ENCODE data around the gene WDFY1.

Gene WDFY1, protein sequence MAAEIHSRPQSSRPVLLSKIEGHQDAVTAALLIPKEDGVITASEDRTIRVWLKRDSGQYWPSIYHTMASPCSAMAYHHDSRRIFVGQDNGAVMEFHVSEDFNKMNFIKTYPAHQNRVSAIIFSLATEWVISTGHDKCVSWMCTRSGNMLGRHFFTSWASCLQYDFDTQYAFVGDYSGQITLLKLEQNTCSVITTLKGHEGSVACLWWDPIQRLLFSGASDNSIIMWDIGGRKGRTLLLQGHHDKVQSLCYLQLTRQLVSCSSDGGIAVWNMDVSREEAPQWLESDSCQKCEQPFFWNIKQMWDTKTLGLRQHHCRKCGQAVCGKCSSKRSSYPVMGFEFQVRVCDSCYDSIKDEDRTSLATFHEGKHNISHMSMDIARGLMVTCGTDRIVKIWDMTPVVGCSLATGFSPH

DNA sequence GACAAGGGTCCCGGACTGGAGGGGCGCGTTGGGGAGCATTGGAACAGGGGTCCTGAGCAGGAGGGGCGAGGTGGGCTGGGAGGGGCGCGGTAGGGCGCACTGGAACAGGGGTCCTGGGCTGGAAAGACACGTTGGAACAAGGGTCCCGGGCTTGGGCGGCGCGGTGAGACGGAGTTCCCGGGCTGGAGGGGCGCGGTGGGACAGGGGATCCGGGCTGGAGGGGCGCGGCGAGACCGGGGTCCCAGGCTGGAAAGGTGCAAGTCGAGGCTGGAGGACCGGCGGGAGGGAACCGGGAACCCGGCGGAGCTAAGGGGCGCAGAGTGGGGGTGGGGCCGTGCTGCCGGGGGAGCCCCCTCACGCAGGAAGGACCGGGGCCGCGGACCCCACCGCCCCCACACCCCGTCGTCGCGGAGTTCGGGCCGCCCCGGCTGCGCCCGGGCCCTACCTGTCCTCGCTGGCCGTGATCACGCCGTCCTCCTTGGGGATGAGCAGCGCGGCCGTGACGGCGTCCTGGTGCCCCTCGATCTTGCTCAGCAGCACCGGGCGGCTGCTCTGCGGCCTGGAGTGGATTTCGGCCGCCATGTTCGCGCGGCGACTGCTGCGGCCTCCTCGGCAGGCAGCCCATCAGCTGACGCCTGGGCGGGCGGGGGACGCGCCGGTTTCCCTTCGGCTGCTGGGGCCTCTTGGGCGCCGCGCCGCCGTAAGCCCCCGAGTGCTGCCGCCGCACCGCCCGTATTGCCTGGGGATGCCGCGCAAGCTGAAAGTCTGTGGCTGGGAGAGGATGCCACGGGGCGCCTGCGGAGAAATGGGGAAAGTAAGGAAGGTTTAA lies at the start of gene WDFY1:
WDFY1 (minus strand) TSS at position 633 of the 829 bp plus-strand sequence; CDS start at position 582, 51 bp downstream.
- peak; percentile 57 to 71 for DNase-seq (ENCODE audit: low read depth in 1 of 2, low spot score in 1 of 2)

DNA sequence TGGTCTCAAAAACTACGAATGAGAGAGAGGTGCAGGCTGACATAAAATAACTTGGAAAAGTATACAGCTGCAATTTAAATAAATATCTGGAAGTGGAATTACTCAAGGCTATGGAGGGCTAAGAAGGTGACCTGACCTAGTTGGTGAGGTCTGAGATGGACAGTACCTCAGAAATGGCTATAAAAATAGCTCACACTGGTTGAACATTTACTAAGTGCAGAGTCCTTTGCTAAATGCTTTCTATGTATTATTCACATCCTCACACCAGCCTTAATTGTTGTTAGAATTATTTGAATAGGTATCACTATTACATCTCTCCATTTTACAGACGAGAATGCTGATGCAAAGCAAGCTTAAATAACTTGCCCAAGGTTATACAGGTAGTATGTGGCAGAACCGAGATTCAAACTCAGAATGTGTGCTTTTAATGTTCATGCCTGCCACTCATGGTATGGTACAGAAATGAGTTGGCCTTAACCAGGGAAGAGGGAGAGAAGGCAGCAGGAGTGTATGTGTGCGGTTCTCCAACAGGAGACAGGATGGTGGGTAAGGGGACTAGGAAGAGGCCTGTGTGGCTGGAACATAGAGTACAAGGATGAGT lies 49.5 kb upstream of the WDFY1 start:
- DNase-seq (ENCODE audit: low read depth in 1 of 2, low spot score in 1 of 2): no peak

GRCh38 chr2:223993634-223994232 lies 48.6 kb upstream of the WDFY1 start:
- peak in 1 of 2 donors; percentile 26 for DNase-seq (ENCODE audit: low read depth in 1 of 2, low spot score in 1 of 2)

DNA sequence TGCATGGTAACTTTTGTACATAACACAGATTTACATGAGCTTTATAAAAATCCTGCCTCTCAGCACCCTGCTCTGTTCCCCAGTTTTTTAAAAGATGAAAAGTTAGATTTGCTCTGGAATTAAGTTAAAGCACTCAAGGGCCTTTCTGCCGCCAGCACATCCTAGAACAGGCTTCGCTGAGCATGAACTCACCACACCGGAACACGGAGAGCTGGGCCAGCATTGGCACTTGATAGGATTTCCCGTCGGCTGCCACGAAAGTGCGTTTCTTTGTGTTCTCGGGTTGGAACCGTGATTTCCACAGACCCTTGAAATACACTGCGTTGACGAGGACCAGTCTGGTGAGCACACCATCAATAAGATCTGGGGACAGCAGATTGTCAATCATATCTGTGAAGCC lies 46.5 kb upstream of the WDFY1 start:
- DNase-seq (ENCODE audit: low read depth in 1 of 2, low spot score in 1 of 2): no peak

DNA sequence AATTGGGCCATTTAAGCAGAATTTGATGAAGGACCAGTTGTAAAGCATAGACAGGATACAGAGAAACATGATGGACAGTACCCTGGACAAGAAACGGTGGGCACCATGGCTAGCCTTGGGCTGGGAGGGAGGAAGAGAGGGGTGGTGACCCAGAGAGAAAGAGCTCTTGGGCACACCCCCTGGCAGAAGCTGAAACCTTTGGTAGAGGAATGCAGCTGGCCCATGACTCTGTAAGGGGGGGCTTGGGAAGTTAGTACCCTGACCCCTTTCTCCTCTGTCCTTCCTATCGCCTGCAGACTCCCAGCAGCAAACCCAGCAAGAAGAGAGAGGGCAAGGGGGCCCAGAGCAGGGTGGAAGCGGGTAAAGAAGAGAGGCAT lies 44.7 kb upstream of the WDFY1 start:
- DNase-seq (ENCODE audit: low read depth in 1 of 2, low spot score in 1 of 2): no peak

GRCh38 chr2:223989206-223989855 lies 44.2 kb upstream of the WDFY1 start:
- no peak for DNase-seq (ENCODE audit: low read depth in 1 of 2, low spot score in 1 of 2)

DNA sequence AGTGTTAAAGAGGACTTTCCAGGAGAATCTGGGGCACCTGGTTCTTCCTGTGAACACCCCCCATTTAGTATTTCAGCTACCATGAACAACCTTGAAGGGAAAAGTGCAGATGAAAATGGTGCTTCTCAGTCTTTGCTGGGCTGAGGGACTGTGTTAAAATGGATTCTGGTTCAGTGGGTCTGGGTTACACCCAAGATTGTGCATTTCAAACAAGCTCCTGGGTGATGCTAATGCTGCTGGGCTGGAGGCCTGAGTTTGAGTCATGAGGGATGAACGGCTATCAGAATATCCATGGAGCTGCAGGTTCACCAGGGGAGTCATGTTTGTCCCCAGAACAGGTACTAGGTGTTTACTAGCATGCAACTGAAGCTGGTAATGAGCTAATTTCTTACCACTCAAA lies 36.1 kb upstream of the WDFY1 start:
- no peak for DNase-seq (ENCODE audit: low read depth in 1 of 2, low spot score in 1 of 2)

DNA sequence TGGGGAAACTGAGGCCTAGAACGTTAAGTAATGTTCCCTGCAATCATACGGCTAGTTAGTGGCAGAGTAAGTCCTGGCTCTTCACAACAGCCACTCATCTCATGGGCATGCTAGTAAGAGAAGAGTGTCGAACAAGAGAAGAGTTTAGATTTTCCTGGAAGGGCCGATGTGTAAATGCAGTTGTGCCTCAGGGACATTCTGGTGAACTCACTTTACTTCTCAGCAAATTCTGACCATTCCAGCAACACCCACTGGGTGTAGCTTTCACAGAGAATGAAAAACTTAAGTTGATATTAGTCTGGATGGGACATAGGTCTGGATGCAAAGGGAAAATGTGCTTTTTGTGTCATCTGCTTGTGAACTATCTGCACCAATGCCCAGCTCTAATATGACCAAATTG lies 35.7 kb upstream of the WDFY1 start:
- no peak for DNase-seq (ENCODE audit: low read depth in 1 of 2, low spot score in 1 of 2)

DNA sequence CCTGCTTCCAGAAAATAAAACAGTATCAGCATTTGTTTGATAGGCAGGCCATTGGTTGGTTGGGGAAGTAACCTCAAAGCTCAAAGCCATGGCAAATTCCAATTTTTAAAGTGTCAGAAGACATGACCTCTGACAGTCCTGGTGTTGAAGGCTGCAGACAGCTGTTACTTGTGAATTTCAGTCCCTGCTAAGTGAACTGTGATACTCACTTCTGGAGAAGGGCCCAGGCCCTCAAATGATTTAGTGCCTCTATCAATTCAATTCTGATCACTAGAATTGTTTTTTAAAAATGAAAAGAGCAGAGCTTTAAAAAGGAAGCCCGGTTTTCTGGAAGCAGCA lies 35.2 kb upstream of the WDFY1 start:
- no peak for DNase-seq (ENCODE audit: low read depth in 1 of 2, low spot score in 1 of 2)

- no peak for DNase-seq (ENCODE audit: low read depth in 1 of 2, low spot score in 1 of 2)
Observed at GRCh38 chr2:223979730-223980396, 34.7 kb upstream of the WDFY1 start.

- no peak for DNase-seq (ENCODE audit: low read depth in 1 of 2, low spot score in 1 of 2)
Observed at GRCh38 chr2:223978451-223978850, 33.3 kb upstream of the WDFY1 start.

GRCh38 chr2:223976635-223977226 lies 31.6 kb upstream of the WDFY1 start:
- no peak for DNase-seq (ENCODE audit: low read depth in 1 of 2, low spot score in 1 of 2)

DNA sequence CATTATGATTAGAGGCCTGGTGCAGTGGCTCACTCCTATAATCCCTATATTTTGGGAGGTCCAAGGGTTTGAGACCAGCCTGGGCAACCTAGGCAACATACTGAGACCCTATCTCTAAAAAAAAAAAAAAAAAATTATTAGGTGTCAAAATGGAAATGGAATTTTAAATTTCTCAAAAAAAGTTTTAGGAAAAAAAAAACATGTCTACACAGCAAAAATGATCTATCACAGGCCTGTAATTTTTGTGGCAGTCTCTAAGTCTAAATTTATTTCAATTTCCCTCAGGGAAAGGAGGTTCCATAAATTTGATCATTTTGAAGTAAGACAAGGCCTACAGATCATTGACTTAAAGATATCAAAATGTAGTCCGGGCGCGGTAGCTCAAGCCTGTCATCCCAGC lies 28.5 kb upstream of the WDFY1 start:
- DNase-seq (ENCODE audit: low read depth in 1 of 2, low spot score in 1 of 2): no peak

- DNase-seq (ENCODE audit: low read depth in 1 of 2, low spot score in 1 of 2): no peak
Observed at GRCh38 chr2:223972656-223973102, 27.5 kb upstream of the WDFY1 start.

GRCh38 chr2:223971731-223972130 lies 26.6 kb upstream of the WDFY1 start:
- no peak for DNase-seq (ENCODE audit: low read depth in 1 of 2, low spot score in 1 of 2)

DNA sequence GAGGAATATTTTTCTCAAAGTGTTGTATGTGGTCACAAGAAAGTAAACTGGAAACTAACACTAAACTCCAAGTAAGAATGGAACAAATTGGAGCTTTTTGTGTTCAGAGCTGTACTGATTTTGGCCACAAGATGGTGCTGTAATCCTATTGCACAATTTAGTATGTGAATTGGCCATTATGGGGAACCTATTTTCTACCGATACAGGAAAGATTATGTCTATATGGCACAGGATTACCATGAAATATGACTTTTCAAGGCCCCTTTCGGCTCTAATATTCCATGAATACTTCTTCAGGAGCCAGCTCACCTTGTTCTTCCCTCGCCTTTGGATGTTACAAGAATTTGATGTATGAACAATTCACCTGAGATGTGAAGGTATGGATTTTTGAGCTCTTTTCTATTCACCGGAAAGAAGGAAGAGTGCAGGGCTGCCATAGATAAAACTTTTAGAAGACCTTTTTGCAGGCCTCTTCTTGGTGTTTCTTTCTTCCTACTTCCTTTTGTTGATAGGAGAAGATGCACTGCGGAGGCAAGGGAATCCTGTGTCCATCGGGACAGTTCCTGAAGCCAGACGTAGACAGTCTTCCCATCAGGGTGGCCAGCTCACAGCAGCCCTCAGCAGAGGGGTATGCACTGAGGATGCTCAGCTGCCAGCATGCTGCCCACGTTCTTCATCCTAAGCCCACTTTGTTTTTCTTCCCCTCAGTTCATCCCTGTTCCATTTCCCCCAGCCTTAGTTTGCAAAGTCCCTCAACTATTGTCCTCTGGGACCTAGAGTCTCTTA lies 25.4 kb upstream of the WDFY1 start:
- DNase-seq (ENCODE audit: low read depth in 1 of 2, low spot score in 1 of 2): peak in 1 of 2 donors; percentile 15

- DNase-seq (ENCODE audit: low read depth in 1 of 2, low spot score in 1 of 2): no peak
Observed at GRCh38 chr2:223969856-223970255, 24.7 kb upstream of the WDFY1 start.

DNA sequence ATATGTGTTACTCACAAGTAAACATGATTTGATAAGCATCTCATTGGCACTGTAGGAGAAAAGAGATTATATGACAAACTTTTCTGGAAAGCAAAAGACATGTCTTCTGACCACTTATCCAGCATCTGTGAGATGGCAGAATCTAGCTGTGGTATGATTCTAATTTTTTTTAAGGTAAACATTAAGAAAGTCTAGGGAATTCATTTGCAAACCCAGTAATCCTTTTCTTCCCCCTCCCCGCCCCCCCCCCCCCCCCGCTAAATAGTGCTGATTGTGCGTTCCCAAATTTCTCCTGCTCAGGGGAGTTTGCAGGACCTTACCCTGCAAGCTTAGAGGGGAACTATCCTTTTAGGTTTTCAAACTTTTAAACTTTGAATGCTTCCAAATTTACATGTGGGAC lies 24.2 kb upstream of the WDFY1 start:
- DNase-seq (ENCODE audit: low read depth in 1 of 2, low spot score in 1 of 2): no peak

DNA sequence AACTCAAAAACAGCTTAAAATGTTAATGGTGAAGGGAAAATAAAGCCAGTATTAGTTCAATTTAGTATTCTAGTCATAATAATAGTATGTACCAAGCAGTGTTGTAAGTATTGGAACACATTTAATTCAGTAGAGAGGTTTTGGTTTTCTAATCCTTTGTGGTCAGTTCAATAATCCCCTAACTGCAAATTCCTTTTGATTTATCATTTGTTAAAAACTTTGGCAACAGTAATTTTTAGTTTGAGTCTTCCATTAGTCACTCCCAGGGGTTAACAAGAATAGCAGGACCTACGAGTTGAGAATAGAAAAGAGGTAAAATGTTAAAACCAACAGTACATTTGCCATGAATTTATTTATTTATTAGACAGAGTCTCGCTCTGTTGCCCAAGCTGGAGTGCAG lies 22.8 kb upstream of the WDFY1 start:
- DNase-seq (ENCODE audit: low read depth in 1 of 2, low spot score in 1 of 2): no peak
